Right lobe of liver (tissue), 6 donors: ENCODE results near the gene FILIP1. TPM values are rescaled to one million over a fixed set of nuclear protein-coding genes. Genes with fewer than 3 reads are reported as not detected.

ENCODE experiments used
- ATAC-seq, 4 donors: fragments of 200-7000 bp; cut with Tn5 transposase; one replicate each; pipeline ENCODE4 v1.9.1; 2020; ENCODE audit warnings: mild to moderate bottlenecking in 4 of 4, moderate library complexity in 4 of 4
- DNase-seq, 3 donors: peaks; one replicate each; pipeline ENCODE4 v3.0.0-alpha.2; 2020
- H3K27ac ChIP-seq, 3 donors: fragments of 200-600 bp; one replicate each; pipeline ENCODE4 v1.8.0; 2022
- H3K27me3 ChIP-seq, 2 donors: fragments of 200-600 bp; one replicate each; pipeline ENCODE4 v1.8.0; 2022
- H3K36me3 ChIP-seq, 4 donors: fragments of 200-600 bp; sonication (generic) in 1 of 4; one replicate each; pipeline versions ENCODE4 v1.5.1 to v1.8.0; 2017 to 2022; ENCODE audit warnings: control low read depth in 1 of 4
- H3K4me1 ChIP-seq, 4 donors: fragments of 200-600 bp; sonication (generic) in 1 of 4; one replicate each; pipeline versions ENCODE4 v1.5.1 to v1.8.0; 2017 to 2022; ENCODE audit warnings: control low read depth in 1 of 4
- H3K4me3 ChIP-seq, 3 donors: fragments of 200-600 bp; one replicate each; pipeline ENCODE4 v1.8.0; 2022
- H3K9me3 ChIP-seq, 4 donors: fragments of 200-600 bp; sonication (generic) in 1 of 4; one replicate each; pipeline versions ENCODE4 v1.5.1 to v1.8.0; 2017 to 2022; ENCODE audit warnings: control low read depth in 1 of 4
- CTCF ChIP-seq, 4 donors: fragments of 200-600 bp in 3 of 4; fragments of 450-650 bp in 1 of 4; IDR thresholded peaks; one replicate each; pipeline versions ENCODE4 v1.5.1 to v1.8.0; 2016 to 2022; ENCODE audit warnings: antibody characterized with exemption in 4 of 4, mild to moderate bottlenecking in 2 of 4
- POLR2A ChIP-seq: fragments of 450-650 bp; IDR thresholded peaks from one replicate; pipeline ENCODE4 v1.6.1; 2017; ENCODE audit warnings: antibody characterized with exemption, mild to moderate bottlenecking
- WGBS: methylation state at CpG from one replicate; pipeline ENCODE4 v1.1.6; 2018; ENCODE audit warnings: low coverage, low lambda C conversion rate; ENCODE audit not compliant: insufficient coverage; ENCODE audit errors: missing lambda C conversion rate; 5-methylcytosine and 5-hydroxymethylcytosine counted together
- intact Hi-C, 2 donors: fragments of 100-400 bp; cut with DNase I; formaldehyde crosslinking; loops; one replicate each; pipeline versions ENCODE4 v1.11.2 to v1.14.1; 2022
- total RNA-seq, 6 experiments: library from RNA; depleted of rRNA in 2 of 6; stranded (reverse); fragments of >200 nt in 2 of 6; fragmentation: NEBNext Ultra II Directional in 3 of 6; extraction: Animal tissue kit (Norgen Biotek cat#: 25700) in 3 of 6; gene quantifications; one replicate each; pipeline versions ENCODE4 v1.1.0 to v1.2.4, GENCODE V29; 2016 to 2023
- donor health status: DM: no; HTN: yes; CAD: no.
- donor health status: DM: no; HTN: no; CAD: no.
- donor health status: DM: no; HTN: no; CAD: no.
- donor health status: DM: no; HTN: yes; CAD: no.
- donor health status: DM: no; HTN: yes; CAD: no.

Gene FILIP1
- total RNA-seq, 6 experiments from 2014 or later = 0.95 to 2.2 (median 1.6) TPM

- Histone ChIP-seq H3K27me3 (no peaks in the 10 kb centered on the region), H3K4me1 (no peaks in the 10 kb centered on the region), H3K4me3 (no peak overlapping the region), H3K9me3 (no peaks in the 10 kb centered on the region), H3K36me3 (no peaks in the 10 kb centered on the region), H3K27ac (no peak overlapping the region)
- no peak for ATAC-seq
- WGBS = 69% methylated on average over 6 of the region's 6 CpGs
- TF ChIP-seq POLR2A = no peak
- no peak for TF ChIP-seq CTCF (IDR thresholded peaks at IDR 0.05)
- no peak for DNase-seq
- intact Hi-C loops = no loop called here
Observed at GRCh38 chr6:75486850-75487518, 6.6 kb downstream of the FILIP1 start.

- Histone ChIP-seq H3K4me3 (no peak overlapping the region), H3K27me3 (no peaks in the 10 kb centered on the region), H3K4me1 (no peaks in the 10 kb centered on the region), H3K27ac (no peak overlapping the region), H3K9me3 (no peaks in the 10 kb centered on the region), H3K36me3 (no peaks in the 10 kb centered on the region)
- ATAC-seq (no peak), DNase-seq (no peak)
- no peak for TF ChIP-seq POLR2A
- TF ChIP-seq CTCF (IDR thresholded peaks at IDR 0.05) = no peak
- intact Hi-C loops = no loop called here
Observed at GRCh38 chr6:75484535-75484934, 9.1 kb downstream of the FILIP1 start.

GRCh38 chr6:75483136-75483952 is 10.3 kb downstream of the FILIP1 start:
- intact Hi-C loops = no loop called here
- DNase-seq = no peak
- Histone ChIP-seq H3K27ac (no peak overlapping the region), H3K36me3 (no peaks in the 10 kb centered on the region), H3K9me3 (no peaks in the 10 kb centered on the region), H3K4me3 (no peak overlapping the region), H3K27me3 (no peaks in the 10 kb centered on the region), H3K4me1 (no peaks in the 10 kb centered on the region)
- no peak for ATAC-seq
- whole genome bisulfite sequencing = 49% methylated on average over 3 of the region's 3 CpGs
- no peak for TF ChIP-seq POLR2A
- TF ChIP-seq CTCF (IDR thresholded peaks at IDR 0.05) = no peak

GRCh38 chr6:75481936-75482593 is 11.5 kb downstream of the FILIP1 start:
- H3K9me3 ChIP-seq = no peaks in the 10 kb centered on the region
- TF ChIP-seq CTCF (IDR thresholded peaks at IDR 0.05) (no peak), POLR2A (no peak)
- H3K27ac ChIP-seq = no peak overlapping the region
- no peaks in the 10 kb centered on the region for H3K36me3 ChIP-seq
- H3K4me1 ChIP-seq = no peaks in the 10 kb centered on the region
- DNase-seq (no peak), ATAC-seq (no peak)
- H3K27me3 ChIP-seq = no peaks in the 10 kb centered on the region
- intact Hi-C loops = no loop called here
- no peak overlapping the region for H3K4me3 ChIP-seq
- 53% methylated on average over 4 of the region's 4 CpGs for WGBS
